ENCODE measurements around the gene TNIP2.
"Not testable (repeated sequence)": the region's sequence is repeated elsewhere in the genome, so short reads cannot be mapped to it uniquely, and the experiment has no call there.

The TNIP2 gene

DNA sequence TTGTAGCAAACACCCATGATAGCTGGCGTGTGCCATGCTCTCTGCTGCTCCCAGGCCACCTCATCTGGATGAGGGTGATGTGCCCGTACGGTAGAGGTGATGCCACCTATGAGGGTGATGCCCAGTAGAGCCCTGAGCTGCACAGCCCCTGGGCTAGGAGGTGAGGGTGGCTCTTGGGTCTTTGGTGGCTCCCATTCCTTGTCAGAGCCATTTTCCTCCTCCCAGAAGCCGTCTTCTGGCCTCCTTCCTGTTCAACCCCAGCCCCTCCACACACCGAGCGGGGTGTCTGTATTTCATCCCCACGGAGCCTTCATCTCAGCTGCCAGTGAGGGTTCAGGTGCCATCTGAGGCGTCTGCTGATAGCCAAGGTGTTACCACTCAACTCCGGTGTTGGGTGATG lies 12.0 kb upstream of the TNIP2 start:
- DNase-seq (ENCODE audit: low spot score) = no peak

GRCh38 chr4:2767705-2768074 lies 11.6 kb upstream of the TNIP2 start:
- DNase-seq (ENCODE audit: low spot score) = no peak

- no peak for DNase-seq (ENCODE audit: low spot score)
These were observed 11.0 kb upstream of the TNIP2 start for GRCh38 chr4:2767046-2767704.

DNA sequence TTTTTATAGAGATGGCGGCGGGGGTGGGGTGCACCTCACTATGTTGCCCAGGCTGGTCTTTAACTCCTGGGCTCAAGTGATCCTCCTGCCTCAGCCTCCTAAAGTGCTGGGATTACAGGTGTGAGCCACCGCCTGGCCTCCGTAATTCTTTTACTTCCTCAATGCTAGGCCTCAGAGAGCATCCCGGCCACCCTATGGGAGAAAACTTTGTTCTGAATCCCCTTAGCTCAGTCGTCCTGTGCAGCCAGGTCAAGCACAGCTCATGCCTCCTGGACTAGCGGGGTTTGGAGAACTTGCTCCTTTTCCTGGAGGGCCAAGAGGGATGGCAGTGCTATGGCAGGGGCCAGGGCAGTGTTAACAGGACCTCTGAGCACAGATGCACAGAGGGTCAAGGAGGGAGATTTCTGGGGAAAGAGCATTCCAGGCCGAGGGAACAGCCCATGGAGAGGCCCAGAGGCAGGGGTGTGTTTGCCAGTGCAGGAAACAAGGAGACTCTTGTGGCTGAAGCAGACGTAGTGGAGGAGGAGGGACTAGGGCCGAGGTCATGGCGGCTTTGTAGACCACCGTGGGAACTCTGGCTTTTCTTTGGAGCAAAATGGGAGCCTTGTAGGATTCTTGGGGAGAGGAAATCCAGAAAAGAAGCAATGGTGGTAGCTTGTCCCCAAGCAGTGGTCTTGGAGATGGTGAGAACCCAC lies 9.8 kb upstream of the TNIP2 start:
- DNase-seq (ENCODE audit: low spot score) = no peak

DNA sequence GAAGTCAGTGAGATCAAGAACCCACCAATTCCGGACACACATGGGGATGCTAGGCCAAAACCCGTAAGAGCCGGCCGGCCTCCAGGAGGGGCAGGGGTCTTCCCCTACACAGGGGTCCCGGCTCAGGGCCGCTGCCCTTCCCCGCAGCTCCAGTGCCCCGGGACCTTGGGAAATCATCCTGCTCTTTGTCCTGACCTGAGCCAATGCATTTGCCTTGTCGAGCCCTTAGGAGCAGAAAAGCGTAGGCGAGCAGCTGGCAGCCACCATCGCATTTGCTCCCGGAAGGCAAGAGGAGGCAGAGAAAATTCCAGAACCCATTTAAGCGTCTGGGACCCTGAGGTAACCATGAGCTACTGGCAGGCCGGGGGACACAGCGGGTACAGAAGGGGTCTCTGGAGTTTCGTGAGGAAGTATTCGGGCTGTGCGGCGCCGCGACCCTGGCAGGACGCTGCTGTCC lies 7.4 kb upstream of the TNIP2 start:
- no peak for DNase-seq (ENCODE audit: low spot score)

GRCh38 chr4:2762486-2763370 lies 6.6 kb upstream of the TNIP2 start:
- DNase-seq (ENCODE audit: low spot score) = not testable (repeated sequence)

DNA sequence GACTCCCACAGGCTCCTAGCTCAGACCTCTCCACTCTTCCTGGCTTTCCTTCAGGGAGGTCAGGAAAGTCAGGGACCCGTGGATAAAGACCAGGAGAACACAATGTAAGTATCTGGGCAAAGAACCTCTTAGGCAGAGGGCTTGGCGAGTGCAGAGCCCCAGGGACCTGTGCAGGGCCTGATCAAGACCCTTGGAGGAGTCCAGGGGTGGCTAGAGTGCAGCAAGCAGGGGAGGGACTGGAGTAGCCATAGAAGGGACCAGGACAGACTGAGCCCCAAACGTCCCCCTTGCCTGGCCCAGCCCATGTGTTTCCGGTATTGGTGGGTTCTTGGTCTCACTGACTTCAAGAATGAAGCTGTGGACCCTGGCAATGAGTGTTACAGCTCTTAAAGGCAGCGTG lies 5.9 kb upstream of the TNIP2 start:
- DNase-seq (ENCODE audit: low spot score) = no peak

DNA sequence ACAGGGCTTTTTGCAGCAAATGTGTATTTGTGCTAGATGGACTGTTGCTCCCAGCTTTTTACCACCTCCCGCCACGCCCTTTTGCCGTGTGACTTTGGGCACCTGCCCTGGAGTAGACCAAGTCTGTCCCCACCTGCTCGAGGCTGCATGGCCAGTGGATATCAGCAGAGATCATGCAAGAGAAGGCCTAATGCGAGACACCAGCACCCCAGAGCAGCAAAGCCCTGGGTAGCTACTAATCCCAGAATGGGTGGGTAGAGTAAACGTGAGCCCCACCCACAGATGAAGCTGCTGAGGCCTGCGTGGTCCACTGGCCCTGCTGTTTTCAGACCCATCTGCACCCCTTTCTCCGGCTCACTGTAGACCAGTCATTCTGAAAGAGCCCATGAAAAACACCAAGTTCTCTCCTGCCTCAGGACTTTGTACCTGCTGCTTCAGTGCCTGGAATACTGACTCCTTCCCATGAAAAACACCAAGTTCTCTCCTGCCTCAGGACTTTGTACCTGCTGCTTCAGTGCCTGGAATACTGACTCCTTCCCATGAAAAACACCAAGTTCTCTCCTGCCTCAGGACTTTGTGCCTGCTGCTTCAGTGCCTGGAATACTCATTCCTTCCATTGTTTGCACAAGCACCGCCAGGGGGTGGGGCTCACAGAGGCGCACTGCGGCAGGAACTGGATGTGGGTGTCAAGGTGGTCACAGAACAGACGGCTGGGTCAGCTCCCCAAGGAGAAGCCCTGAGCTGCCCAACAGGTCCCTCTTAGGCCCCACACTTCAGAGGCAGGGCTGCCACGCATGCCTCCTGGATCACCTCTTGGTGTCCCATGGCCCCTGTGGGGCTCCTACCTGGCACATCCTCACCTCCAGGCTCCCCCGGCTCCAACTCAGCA lies 5.1 kb upstream of the TNIP2 start:
- DNase-seq (ENCODE audit: low spot score) = no peak

- no peak for DNase-seq (ENCODE audit: low spot score)
These were observed 1.3 kb upstream of the TNIP2 start for GRCh38 chr4:2757426-2757825.

- DNase-seq (ENCODE audit: low spot score) = no peak
These were observed 685 bp upstream of the TNIP2 start for GRCh38 chr4:2756691-2757350.

- no peak for DNase-seq (ENCODE audit: low spot score)
These were observed 1.0 kb downstream of the TNIP2 start for GRCh38 chr4:2754848-2755819.

DNA sequence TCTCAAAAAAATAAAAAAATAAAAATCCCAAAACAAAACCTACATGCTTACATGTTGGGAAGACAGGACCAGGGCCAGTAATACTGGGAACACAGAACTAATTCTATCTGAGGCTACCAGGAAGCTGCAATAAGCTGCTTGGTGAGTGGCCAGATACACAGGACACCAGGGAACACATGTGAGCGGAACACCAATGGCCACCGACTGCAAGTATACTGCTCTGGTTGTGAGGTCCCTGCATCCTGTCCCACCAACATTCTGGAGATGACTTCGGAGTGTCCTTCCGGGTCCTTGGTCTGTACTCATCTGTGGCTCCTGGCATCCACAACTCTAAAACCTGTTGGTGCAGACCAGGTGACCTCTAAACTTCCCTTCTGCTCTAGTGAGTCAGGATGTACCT lies 2.7 kb downstream of the TNIP2 start:
- DNase-seq (ENCODE audit: low spot score) = no peak

GRCh38 chr4:2750719-2751605 lies 5.2 kb downstream of the TNIP2 start:
- no peak for DNase-seq (ENCODE audit: low spot score)

DNA sequence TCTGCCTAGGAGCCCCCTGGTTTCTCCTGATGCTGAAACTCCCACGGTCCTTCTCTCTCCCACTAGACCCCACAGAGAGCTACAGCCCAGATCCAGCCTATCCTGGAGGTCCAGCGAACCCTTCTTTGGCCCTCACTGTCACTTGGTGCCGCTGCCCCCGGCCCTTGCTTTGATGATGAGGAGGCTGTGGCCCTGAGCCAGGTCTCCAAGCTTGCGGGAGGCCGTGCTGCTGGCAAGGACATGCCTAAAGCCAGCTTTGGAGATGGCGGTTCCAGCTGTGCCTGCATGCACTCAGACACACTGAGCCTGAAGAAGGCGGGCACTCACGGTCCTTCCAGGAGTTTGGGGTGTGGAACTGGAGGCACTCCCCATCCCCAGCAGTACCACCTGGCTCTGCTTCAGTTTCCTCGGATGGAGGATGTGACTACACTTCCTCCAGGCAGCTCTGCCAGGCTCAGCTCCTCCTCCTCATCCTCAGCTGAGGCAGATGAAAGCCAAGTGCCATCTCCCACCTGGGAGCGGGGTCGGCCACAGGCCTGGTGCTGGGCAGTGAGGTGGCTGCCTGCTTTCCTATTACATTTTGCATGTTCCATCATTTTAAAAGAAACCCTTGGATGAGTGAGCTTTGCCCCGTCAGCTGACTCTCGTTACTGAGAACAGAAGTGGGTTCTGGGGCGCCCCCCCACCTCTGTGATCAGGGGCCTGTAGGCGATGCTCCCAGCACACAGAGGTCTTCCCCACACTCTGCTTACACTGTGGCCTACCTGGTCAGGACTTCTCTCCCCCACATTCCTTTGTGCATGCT lies 9.0 kb downstream of the TNIP2 start:
- no peak for DNase-seq (ENCODE audit: low spot score)

GRCh38 chr4:2745981-2746806 lies 9.9 kb downstream of the TNIP2 start:
- no peak for DNase-seq (ENCODE audit: low spot score)

- no peak for DNase-seq (ENCODE audit: low spot score)
These were observed 10.6 kb downstream of the TNIP2 start for GRCh38 chr4:2745516-2745915.

- DNase-seq (ENCODE audit: low spot score) = no peak
These were observed 11.4 kb downstream of the TNIP2 start for GRCh38 chr4:2744576-2745270.
